Kasumi-1 (cell line): ENCODE measurements around the gene UGT1A4.
"Not testable (repeated sequence)": the region's sequence is repeated elsewhere in the genome, so short reads cannot be mapped to it uniquely, and the experiment has no call there.

Source experiments
- DNase-seq, 2 experiments: peaks; one replicate each; lab custom pipeline; 2025; lab: John Stamatoyannopoulos, UW

UGT1A4 gene

GRCh38 chr2:233700028-233700635, 18.4 kb upstream of the UGT1A4 start:
- DNase-seq, result no peak

- DNase-seq, result not testable (repeated sequence)
Observed at GRCh38 chr2:233700842-233701241, 17.7 kb upstream of the UGT1A4 start.

GRCh38 chr2:233702238-233702637, 16.3 kb upstream of the UGT1A4 start:
- DNase-seq, result no peak

- no peak for DNase-seq
Observed at GRCh38 chr2:233705911-233706506, 12.5 kb upstream of the UGT1A4 start.

- DNase-seq, result no peak
Observed at GRCh38 chr2:233706720-233707119, 11.8 kb upstream of the UGT1A4 start.

- no peak for DNase-seq
Observed at GRCh38 chr2:233707940-233708644, 10.4 kb upstream of the UGT1A4 start.

GRCh38 chr2:233708942-233709341, 9.6 kb upstream of the UGT1A4 start:
- DNase-seq, result no peak

GRCh38 chr2:233711312-233712008, 7.1 kb upstream of the UGT1A4 start:
- DNase-seq, result peak; percentile 33 to 54

- DNase-seq, result no peak
Observed at GRCh38 chr2:233712611-233713261, 5.8 kb upstream of the UGT1A4 start, which contains the start of gene UGT1A5. Gene UGT1A5 (plus strand): TSS chr2:233712907. CDS start chr2:233712992, 85 bp downstream.

- DNase-seq, result no peak
Observed at GRCh38 chr2:233713262-233713615, 5.3 kb upstream of the UGT1A4 start.

GRCh38 chr2:233714121-233714520, 4.4 kb upstream of the UGT1A4 start:
- DNase-seq, result no peak

GRCh38 chr2:233728723-233729301, 10.3 kb downstream of the UGT1A4 start, which contains the start of gene UGT1A3:
Gene UGT1A3 (plus strand): TSS chr2:233729042. CDS start chr2:233729127, 85 bp downstream.
- no peak for DNase-seq

- not testable (repeated sequence) for DNase-seq
Observed at GRCh38 chr2:233736868-233737653, 18.5 kb downstream of the UGT1A4 start.

- no peak for DNase-seq
Observed at GRCh38 chr2:233740870-233741269, 22.3 kb downstream of the UGT1A4 start.

GRCh38 chr2:233743464-233744259, 25.1 kb downstream of the UGT1A4 start:
- DNase-seq, result no peak

GRCh38 chr2:233745073-233745755, 26.7 kb downstream of the UGT1A4 start:
- no peak for DNase-seq

- DNase-seq, result not testable (repeated sequence)
Observed at GRCh38 chr2:233745838-233746237, 27.3 kb downstream of the UGT1A4 start.

GRCh38 chr2:233746475-233747282, 28.1 kb downstream of the UGT1A4 start:
- no peak for DNase-seq

- DNase-seq, result no peak
Observed at GRCh38 chr2:233747283-233747544, 28.7 kb downstream of the UGT1A4 start.
